ENCODE measurements around the gene UBXN10. TPM values are rescaled to one million over a fixed set of nuclear protein-coding genes. Genes with fewer than 3 reads are reported as not detected.
"Not testable (repeated sequence)": the region's sequence is repeated elsewhere in the genome, so short reads cannot be mapped to it uniquely, and the experiment has no call there.

Gene UBXN10
- total RNA-seq, 1 donor from 2014 or later, result 3.1 TPM

DNA sequence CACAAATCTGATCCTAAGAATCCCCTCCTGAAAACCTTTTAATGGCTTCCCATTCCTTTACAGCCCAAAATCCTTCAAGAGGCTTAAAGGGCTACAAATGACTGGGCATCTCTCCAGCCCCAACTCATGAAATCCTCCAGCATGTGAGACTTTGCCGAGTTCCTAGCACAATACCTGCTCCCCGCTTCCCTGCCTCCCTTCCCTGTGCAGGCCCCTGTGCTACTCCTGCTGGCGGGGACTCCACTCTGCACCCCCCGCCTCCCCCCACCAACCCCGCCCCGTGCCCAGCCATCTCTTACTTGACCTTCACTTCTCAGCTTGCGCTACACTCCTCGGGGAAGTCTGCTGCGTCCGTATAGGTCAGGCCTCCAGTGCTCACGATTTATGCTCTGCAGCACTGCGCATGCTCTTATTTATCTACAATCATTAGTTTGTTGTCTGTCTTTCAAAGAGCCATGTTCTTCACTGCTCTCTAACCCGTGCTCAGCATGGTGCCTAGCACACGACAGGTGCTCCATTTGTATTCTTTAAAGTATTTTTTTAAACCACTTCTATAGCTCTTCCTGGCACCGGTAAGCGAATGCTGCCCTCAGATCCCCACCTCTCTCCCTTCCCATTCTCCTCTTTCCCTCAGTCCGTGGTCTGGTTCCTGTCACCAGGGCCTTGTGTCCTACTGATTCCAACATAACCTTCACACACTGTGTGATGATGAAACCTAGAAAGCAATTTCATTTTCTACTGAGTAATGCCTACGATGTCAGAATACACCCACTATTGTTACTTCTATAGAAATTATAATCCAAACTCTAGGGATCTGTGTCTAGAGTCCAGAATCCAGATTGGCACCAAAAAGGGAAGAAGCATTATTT is 37.9 kb downstream of the UBXN10 start:
- no peak for DNase-seq (ENCODE audit: low spot score, unreplicated experiment)
- Mint-ChIP-seq H3K4me3 (ENCODE audit: low read depth) (no peak overlapping the region), H3K9me3 (ENCODE audit: low read depth) (no peaks in the 10 kb centered on the region), H3K4me1 (ENCODE audit: low read depth) (no peaks in the 10 kb centered on the region), H3K27ac (no peak overlapping the region), H3K27me3 (peaks cover 56% of the 10 kb centered on the region), H3K36me3 (ENCODE audit: insufficient read depth) (no peaks in the 10 kb centered on the region)
- TF ChIP-seq, protein P1, sequence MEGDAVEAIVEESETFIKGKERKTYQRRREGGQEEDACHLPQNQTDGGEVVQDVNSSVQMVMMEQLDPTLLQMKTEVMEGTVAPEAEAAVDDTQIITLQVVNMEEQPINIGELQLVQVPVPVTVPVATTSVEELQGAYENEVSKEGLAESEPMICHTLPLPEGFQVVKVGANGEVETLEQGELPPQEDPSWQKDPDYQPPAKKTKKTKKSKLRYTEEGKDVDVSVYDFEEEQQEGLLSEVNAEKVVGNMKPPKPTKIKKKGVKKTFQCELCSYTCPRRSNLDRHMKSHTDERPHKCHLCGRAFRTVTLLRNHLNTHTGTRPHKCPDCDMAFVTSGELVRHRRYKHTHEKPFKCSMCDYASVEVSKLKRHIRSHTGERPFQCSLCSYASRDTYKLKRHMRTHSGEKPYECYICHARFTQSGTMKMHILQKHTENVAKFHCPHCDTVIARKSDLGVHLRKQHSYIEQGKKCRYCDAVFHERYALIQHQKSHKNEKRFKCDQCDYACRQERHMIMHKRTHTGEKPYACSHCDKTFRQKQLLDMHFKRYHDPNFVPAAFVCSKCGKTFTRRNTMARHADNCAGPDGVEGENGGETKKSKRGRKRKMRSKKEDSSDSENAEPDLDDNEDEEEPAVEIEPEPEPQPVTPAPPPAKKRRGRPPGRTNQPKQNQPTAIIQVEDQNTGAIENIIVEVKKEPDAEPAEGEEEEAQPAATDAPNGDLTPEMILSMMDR (IDR thresholded peaks at IDR 0.05; ENCODE audit: unreplicated experiment), result no peak

DNA sequence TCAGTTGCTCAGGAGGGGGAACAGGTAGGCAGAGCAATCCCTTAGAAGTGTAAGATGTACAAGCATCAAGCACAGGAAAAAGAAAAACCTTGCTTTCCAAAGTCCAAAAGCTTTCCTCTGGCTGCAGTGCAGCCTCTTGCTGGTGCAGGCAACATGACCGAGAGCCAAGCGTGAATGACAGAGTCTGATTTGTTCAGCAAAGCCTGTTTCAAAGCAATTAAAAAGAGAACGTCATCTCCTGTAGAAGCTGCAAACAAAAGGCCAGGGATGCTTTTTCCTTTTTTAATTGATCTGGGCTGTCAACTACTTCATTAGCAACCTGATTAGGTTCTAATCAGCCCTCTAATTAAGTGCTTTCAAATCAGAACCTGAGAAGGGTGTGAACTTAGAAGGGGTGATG is 38.6 kb downstream of the UBXN10 start:
- Mint-ChIP-seq H3K27ac (no peak overlapping the region), H3K9me3 (ENCODE audit: low read depth) (no peaks in the 10 kb centered on the region), H3K4me3 (ENCODE audit: low read depth) (no peak overlapping the region), H3K4me1 (ENCODE audit: low read depth) (no peaks in the 10 kb centered on the region), H3K36me3 (ENCODE audit: insufficient read depth) (no peaks in the 10 kb centered on the region), H3K27me3 (peaks cover 58% of the 10 kb centered on the region)
- TF ChIP-seq, protein P1 (IDR thresholded peaks at IDR 0.05; ENCODE audit: unreplicated experiment), result no peak
- no peak for DNase-seq (ENCODE audit: low spot score, unreplicated experiment)

DNA sequence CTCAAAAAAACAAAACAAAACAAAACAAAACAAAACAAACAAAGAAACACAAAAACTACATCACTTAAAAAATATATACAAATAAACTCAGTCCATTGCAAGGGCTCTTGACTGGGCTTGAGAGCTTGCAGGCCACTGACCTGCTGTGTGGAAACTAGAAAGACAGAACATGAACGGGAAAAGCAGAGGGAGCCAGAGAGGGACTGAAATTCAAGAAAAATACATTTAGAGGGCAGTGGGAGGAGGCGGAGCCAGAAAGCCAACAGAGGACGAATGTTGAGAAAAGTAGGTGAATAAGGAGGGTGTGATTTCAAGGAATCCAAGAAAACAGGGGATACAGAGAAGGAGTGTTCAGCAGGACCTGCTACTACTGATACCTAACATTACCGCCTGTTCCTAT is 41.8 kb downstream of the UBXN10 start:
- no peak overlapping the region for H3K4me3 Mint-ChIP-seq (ENCODE audit: low read depth)
- H3K27me3 Mint-ChIP-seq, result peaks cover 48% of the 10 kb centered on the region
- H3K36me3 Mint-ChIP-seq (ENCODE audit: insufficient read depth), result no peaks in the 10 kb centered on the region
- H3K4me1 Mint-ChIP-seq (ENCODE audit: low read depth), result no peaks in the 10 kb centered on the region
- no peak overlapping the region for H3K27ac Mint-ChIP-seq
- TF ChIP-seq, protein P1 (IDR thresholded peaks at IDR 0.05; ENCODE audit: unreplicated experiment), result no peak
- DNase-seq (ENCODE audit: low spot score, unreplicated experiment), result no peak
- H3K9me3 Mint-ChIP-seq (ENCODE audit: low read depth), result no peaks in the 10 kb centered on the region

DNA sequence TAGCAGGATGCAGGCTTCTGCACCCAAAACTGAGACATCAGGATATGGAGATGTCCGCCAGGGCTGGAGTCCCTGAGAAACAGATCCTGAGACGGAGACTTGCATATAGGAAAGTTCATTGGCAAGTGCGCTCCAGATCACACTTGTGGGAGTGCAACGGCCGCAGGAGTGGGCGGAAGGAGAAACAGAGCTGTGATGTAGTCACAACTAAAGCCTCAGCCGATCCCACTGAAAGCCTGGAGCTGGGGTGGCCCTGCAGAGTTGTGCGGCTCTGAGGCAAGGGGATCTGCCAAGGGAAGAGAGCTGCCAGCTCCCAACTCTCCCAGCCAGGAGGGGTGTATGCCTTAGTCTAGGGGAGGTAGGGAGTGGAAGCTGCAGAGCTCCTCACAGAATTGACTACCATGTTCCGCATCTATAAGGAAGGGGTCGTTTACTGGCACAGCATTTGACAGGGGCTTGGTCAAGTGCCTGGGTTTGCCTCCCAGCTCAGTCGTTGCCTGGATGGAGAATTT is 42.5 kb downstream of the UBXN10 start:
- H3K27ac Mint-ChIP-seq, result no peak overlapping the region
- peaks cover 43% of the 10 kb centered on the region for H3K27me3 Mint-ChIP-seq
- DNase-seq (ENCODE audit: low spot score, unreplicated experiment), result no peak
- TF ChIP-seq, protein P1 (IDR thresholded peaks at IDR 0.05; ENCODE audit: unreplicated experiment), result no peak
- H3K36me3 Mint-ChIP-seq (ENCODE audit: insufficient read depth), result no peaks in the 10 kb centered on the region
- peaks cover 1% of the 10 kb centered on the region for H3K4me1 Mint-ChIP-seq (ENCODE audit: low read depth)
- H3K4me3 Mint-ChIP-seq (ENCODE audit: low read depth), result no peak overlapping the region
- H3K9me3 Mint-ChIP-seq (ENCODE audit: low read depth), result no peaks in the 10 kb centered on the region

DNA sequence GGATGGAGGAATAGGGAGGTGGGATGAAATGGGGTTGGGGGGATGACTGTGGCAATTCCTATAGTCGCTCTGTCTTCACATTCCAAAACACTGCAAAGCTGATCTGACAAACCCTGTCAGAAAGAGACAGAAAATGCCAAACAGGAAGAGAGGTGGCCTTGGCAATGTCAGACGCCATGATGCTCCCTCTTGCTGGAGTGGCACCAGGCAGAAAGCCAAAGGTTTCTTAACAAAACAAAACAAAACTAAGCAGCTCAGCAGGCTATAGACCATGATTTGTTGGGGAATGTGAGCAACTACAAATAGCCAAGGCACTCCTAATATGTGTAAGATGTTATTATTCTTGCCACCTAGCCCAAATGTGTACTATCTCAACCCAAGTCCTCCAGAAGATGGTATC is 43.3 kb downstream of the UBXN10 start:
- peaks cover 1% of the 10 kb centered on the region for H3K4me1 Mint-ChIP-seq (ENCODE audit: low read depth)
- TF ChIP-seq, protein P1 (IDR thresholded peaks at IDR 0.05; ENCODE audit: unreplicated experiment), result no peak
- H3K27me3 Mint-ChIP-seq, result peaks cover 38% of the 10 kb centered on the region
- DNase-seq (ENCODE audit: low spot score, unreplicated experiment), result no peak
- no peaks in the 10 kb centered on the region for H3K9me3 Mint-ChIP-seq (ENCODE audit: low read depth)
- no peak overlapping the region for H3K4me3 Mint-ChIP-seq (ENCODE audit: low read depth)
- H3K27ac Mint-ChIP-seq, result no peak overlapping the region
- no peaks in the 10 kb centered on the region for H3K36me3 Mint-ChIP-seq (ENCODE audit: insufficient read depth)

DNA sequence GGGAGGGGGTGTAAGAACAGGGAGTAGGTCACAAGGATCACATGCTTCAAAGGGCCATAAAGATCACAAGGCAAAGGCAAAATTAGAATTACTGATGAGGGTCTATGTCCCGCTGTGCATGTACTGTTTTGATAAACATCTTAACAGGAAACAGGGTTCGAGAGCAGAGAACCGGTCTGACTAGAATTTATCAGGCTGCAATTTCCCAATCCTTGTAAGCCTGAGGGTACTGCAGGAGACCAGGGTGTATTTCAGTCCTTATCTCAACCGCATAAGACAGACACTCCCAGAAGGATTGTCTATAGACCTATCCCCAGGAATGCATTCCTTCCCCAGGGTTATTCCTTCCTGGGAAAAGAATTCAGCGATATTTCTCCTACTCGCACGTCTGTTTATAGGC is 46.7 kb downstream of the UBXN10 start:
- H3K4me3 Mint-ChIP-seq (ENCODE audit: low read depth); H3K9me3 Mint-ChIP-seq (ENCODE audit: low read depth); DNase-seq (ENCODE audit: low spot score, unreplicated experiment); H3K4me1 Mint-ChIP-seq (ENCODE audit: low read depth); H3K27ac Mint-ChIP-seq; H3K36me3 Mint-ChIP-seq (ENCODE audit: insufficient read depth): not testable (repeated sequence)
- peaks cover 19% of the 10 kb centered on the region for H3K27me3 Mint-ChIP-seq
